NT2/D1 (cell line): Measurements from ENCODE around the gene GLTP.

Experiments
- SUZ12 ChIP-seq: IDR thresholded peaks from 2 replicates; pipeline ENCODE4 v1.6.1; 2011; ENCODE audit not compliant: insufficient read length, insufficient read depth; ENCODE audit errors: extremely low read depth
- YY1 ChIP-seq: IDR thresholded peaks from 2 replicates; pipeline ENCODE4 v1.6.1; 2011; ENCODE audit not compliant: insufficient read length, insufficient read depth
- ZNF274 ChIP-seq: IDR thresholded peaks from 2 replicates; pipeline ENCODE4 v1.6.1; 2011; ENCODE audit warnings: mild to moderate bottlenecking, low read depth, low read length

- TF ChIP-seq YY1 (no peak), ZNF274 (no peak), SUZ12 (no peak)
Measured at GRCh38 chr12:109822951-109823411, 57.4 kb downstream of the GLTP start.
